H1 (cell line): ENCODE data around the gene KCNK3. TPM values are rescaled to one million over a fixed set of nuclear protein-coding genes. Genes with fewer than 3 reads are reported as not detected.

Source experiments
- CTCF ChIA-PET: fragments of 300-600 bp; sonication (Branson Sonifier 250); formaldehyde crosslinking; loops from one replicate; lab custom pipeline; 2021; ENCODE audit not compliant: partially characterized antibody; lab: Charles Lee
- POLR2A ChIA-PET: fragments of 300-600 bp; sonication (Branson Sonifier 250); formaldehyde crosslinking; loops from one replicate; lab custom pipeline; 2021; ENCODE audit warnings: inconsistent platforms; ENCODE audit not compliant: partially characterized antibody; lab: Charles Lee
- DNase-seq, 2 experiments: peaks; one replicate each; pipeline versions ENCODE4 v3.0.0 to v3.0.0-alpha.2; 2010 to 2022; ENCODE audit warnings: low spot score in 2 of 2, low read depth in 1 of 2, mixed read lengths in 1 of 2
- FAIRE-seq: peaks from 2 replicates; lab custom pipeline; 2011; peaks lifted over from hg19 to GRCh38; lab: Jason Lieb, UNC
- H2AFZ ChIP-seq: 2 replicates; pipeline ENCODE4 v1.8.1; 2012; ENCODE audit warnings: low read length, inconsistent platforms
- H2AK5ac ChIP-seq: 2 replicates; pipeline ENCODE4 v1.6.1; 2013; ENCODE audit warnings: low read depth, low read length
- H2BK120ac ChIP-seq: replicated peaks from 2 replicates; pipeline ENCODE3; 2013; ENCODE audit warnings: low read depth, low read length, inconsistent platforms
- H2BK12ac ChIP-seq: 2 replicates; pipeline ENCODE4 v1.6.1; 2013; ENCODE audit warnings: low read depth, low read length
- H2BK15ac ChIP-seq: 2 replicates; pipeline ENCODE4 v1.6.1; 2013; ENCODE audit warnings: low read length
- H2BK20ac ChIP-seq: 2 replicates; pipeline ENCODE4 v1.6.1; 2013; ENCODE audit warnings: low read length
- H2BK5ac ChIP-seq: 2 replicates; pipeline ENCODE4 v1.6.1; 2013; ENCODE audit warnings: low read depth, low read length
- H3K14ac ChIP-seq: 2 replicates; pipeline ENCODE4 v1.6.1; 2013; ENCODE audit warnings: inconsistent platforms; ENCODE audit not compliant: insufficient read length
- H3K18ac ChIP-seq: 2 replicates; pipeline ENCODE4 v1.6.1; 2013; ENCODE audit warnings: low read length; ENCODE audit errors: extremely low read depth
- H3K23ac ChIP-seq: 2 replicates; pipeline ENCODE4 v1.6.1; 2013; ENCODE audit warnings: inconsistent platforms; ENCODE audit not compliant: insufficient read length
- H3K23me2 ChIP-seq: 2 replicates; pipeline ENCODE4 v1.6.1; 2013; ENCODE audit warnings: low read depth, low read length
- H3K27ac ChIP-seq: 2 replicates; pipeline ENCODE4 v1.6.1; 2011; ENCODE audit warnings: low read depth, low read length, inconsistent platforms
- H3K27me3 ChIP-seq, 4 experiments: replicated peaks in 1 of 4; 1 replicate in 1 of 4; 2 replicates in 3 of 4; pipeline versions ENCODE4 v1.6.1 to v1.8.1; 2011 to 2013; ENCODE audit warnings: low read length in 3 of 4, mild to moderate bottlenecking in 3 of 4, inconsistent platforms in 2 of 4, mixed read lengths in 2 of 4, moderate library complexity in 1 of 4; ENCODE audit not compliant: control insufficient read depth in 3 of 4, insufficient read depth in 3 of 4; ENCODE audit errors: extremely low read depth in 1 of 4
- H3K36me3 ChIP-seq, 4 experiments: 2 replicates each; pipeline versions ENCODE4 v1.6.1 to v1.8.1; 2011 to 2013; ENCODE audit warnings: mild to moderate bottlenecking in 4 of 4, low read length in 3 of 4, moderate library complexity in 2 of 4, control low read depth in 1 of 4, inconsistent platforms in 1 of 4; ENCODE audit not compliant: insufficient read depth in 4 of 4, control insufficient read depth in 2 of 4
- H3K4ac ChIP-seq: replicated peaks from 2 replicates; pipeline ENCODE3; 2013; ENCODE audit warnings: low read length, low read depth, mixed read lengths, inconsistent platforms; ENCODE audit not compliant: insufficient read length
- H3K4me1 ChIP-seq, 4 experiments: replicated peaks in 1 of 4; 1 replicate in 1 of 4; 2 replicates in 3 of 4; pipeline versions ENCODE4 v1.6.1 to v1.8.1; 2011 to 2013; ENCODE audit warnings: low read length in 3 of 4, inconsistent platforms in 2 of 4, mixed read lengths in 1 of 4; ENCODE audit not compliant: insufficient read depth in 4 of 4, control insufficient read depth in 3 of 4
- H3K4me2 ChIP-seq, 2 experiments: 2 replicates each; pipeline versions ENCODE4 v1.6.1 to v1.8.1; 2011 to 2013; ENCODE audit warnings: low read depth in 2 of 2, low read length in 2 of 2, control low read depth in 1 of 2, inconsistent platforms in 1 of 2, mild to moderate bottlenecking in 1 of 2; ENCODE audit not compliant: insufficient read depth in 1 of 2
- H3K4me3 ChIP-seq, 4 experiments: fragments of 200-600, 300-600 bp in 1 of 4; sonication (generic), shearing (Covaris generic), sonication (Bioruptor Twin) in 1 of 4; 2 replicates each; pipeline versions ENCODE4 v1.5.1 to v1.8.1; 2011 to 2016; ENCODE audit warnings: low read length in 4 of 4, low read depth in 3 of 4, control low read depth in 2 of 4, inconsistent platforms in 2 of 4, mild to moderate bottlenecking in 2 of 4, mixed read lengths in 1 of 4, moderate library complexity in 1 of 4; ENCODE audit not compliant: insufficient read depth in 2 of 4; ENCODE audit errors: extremely low read depth in 1 of 4
- H3K56ac ChIP-seq: replicated peaks from 2 replicates; pipeline ENCODE3; 2013; ENCODE audit warnings: low read depth, mild to moderate bottlenecking, mixed read lengths, low read length, inconsistent platforms; ENCODE audit not compliant: insufficient read length
- H3K79me1 ChIP-seq: 2 replicates; pipeline ENCODE4 v1.6.1; 2013; ENCODE audit warnings: low read depth, low read length, control low read depth
- H3K79me2 ChIP-seq, 2 experiments: 2 replicates each; pipeline versions ENCODE4 v1.6.1 to v1.8.1; 2012 to 2013; ENCODE audit warnings: low read length in 2 of 2, mild to moderate bottlenecking in 2 of 2, inconsistent platforms in 1 of 2; ENCODE audit not compliant: insufficient read depth in 2 of 2, control insufficient read depth in 1 of 2
- H3K9ac ChIP-seq, 4 experiments: replicated peaks in 1 of 4; 1 replicate in 1 of 4; 2 replicates in 3 of 4; pipeline versions ENCODE4 v1.6.1 to v1.8.1; 2011 to 2013; ENCODE audit warnings: low read depth in 3 of 4, low read length in 3 of 4, control low read depth in 2 of 4, mild to moderate bottlenecking in 2 of 4, moderate library complexity in 2 of 4, inconsistent platforms in 1 of 4; ENCODE audit errors: extremely low read depth in 1 of 4
- H3K9me3 ChIP-seq, 2 experiments: 2 replicates each; pipeline versions ENCODE4 v1.6.1 to v1.8.1; 2012 to 2013; ENCODE audit warnings: mild to moderate bottlenecking in 2 of 2, moderate library complexity in 2 of 2, control low read depth in 1 of 2, inconsistent platforms in 1 of 2, low read depth in 1 of 2, low read length in 1 of 2, mixed read lengths in 1 of 2; ENCODE audit not compliant: insufficient read depth in 2 of 2
- H4K20me1 ChIP-seq, 2 experiments: replicated peaks in 1 of 2; 2 replicates each; pipeline versions ENCODE3 to v1.8.1; 2011 to 2013; ENCODE audit warnings: inconsistent platforms in 2 of 2, low read length in 2 of 2, mild to moderate bottlenecking in 1 of 2; ENCODE audit not compliant: insufficient read depth in 2 of 2, control insufficient read depth in 1 of 2
- H4K5ac ChIP-seq: 2 replicates; pipeline ENCODE4 v1.6.1; 2013; ENCODE audit warnings: low read length, low read depth, mixed read lengths, inconsistent platforms; ENCODE audit not compliant: insufficient read length
- H4K8ac ChIP-seq: 2 replicates; pipeline ENCODE4 v1.8.0; 2013; ENCODE audit warnings: mild to moderate bottlenecking, moderate library complexity, low read length, inconsistent platforms; ENCODE audit not compliant: insufficient read depth; ENCODE audit errors: extremely low read depth
- H4K91ac ChIP-seq: replicated peaks from 2 replicates; pipeline ENCODE3; 2013; ENCODE audit warnings: low read length, mixed read lengths, inconsistent platforms; ENCODE audit not compliant: insufficient read length
- CHD2 ChIP-seq: IDR thresholded peaks from 2 replicates; pipeline ENCODE4 v1.6.1; 2012; ENCODE audit warnings: low read length, improper control_type of control experiment
- EGR1 ChIP-seq: IDR thresholded peaks from 2 replicates; pipeline ENCODE4 v1.6.1; 2011; ENCODE audit warnings: low read depth, low read length, borderline replicate concordance
- POLR2AphosphoS5 ChIP-seq: IDR thresholded peaks from 2 replicates; pipeline ENCODE4 v1.6.1; 2011; ENCODE audit warnings: low read depth, low read length
- RFX5 ChIP-seq: IDR thresholded peaks from 2 replicates; pipeline ENCODE4 v1.6.1; 2011; ENCODE audit warnings: low read depth, low read length, improper control_type of control experiment, borderline replicate concordance
- SRF ChIP-seq: IDR thresholded peaks from 2 replicates; pipeline ENCODE4 v1.6.1; 2011; ENCODE audit warnings: mild to moderate bottlenecking, low read depth, low read length, moderate library complexity
- TAF1 ChIP-seq: IDR thresholded peaks from 2 replicates; pipeline ENCODE4 v1.6.1; 2011; ENCODE audit warnings: mild to moderate bottlenecking, low read depth, low read length
- WGBS, 2 experiments: shearing (Covaris generic) in 1 of 2; methylation state at CpG; one replicate each; pipeline versions ENCODE4 v1.1.6 to v1.1.7; 2013 to 2015; ENCODE audit warnings: low lambda C conversion rate in 2 of 2, mixed read lengths in 2 of 2, inconsistent platforms in 1 of 2, low coverage in 1 of 2, missing lambda C conversion rate in 1 of 2; ENCODE audit not compliant: insufficient replicate concordance in 2 of 2, insufficient coverage in 1 of 2, insufficient read length in 1 of 2; ENCODE audit errors: extremely low coverage in 1 of 2, missing lambda C conversion rate in 1 of 2; 5-methylcytosine and 5-hydroxymethylcytosine counted together
- polyA plus RNA-seq, 7 experiments: library from polyadenylated mRNA; depleted of rRNA in 3 of 7; stranded (reverse) in 5 of 7; unstranded in 2 of 7; fragments of >200 nt in 5 of 7; fragments of 200-250 nt in 2 of 7; gene quantifications; 1 replicate in 5 of 7; 2 replicates in 1 of 7; 4 replicates in 1 of 7; pipeline versions ENCODE4 v1.2.1 to v1.2.3, GENCODE V29; 2011 to 2013; ENCODE audit warnings: missing spikeins in 2 of 7, mixed read lengths in 2 of 7
- total RNA-seq: library from RNA; stranded (reverse); fragmentation: NEBNext Ultra II Directional; extraction: Animal tissue kit (Norgen Biotek cat#: 25700); gene quantifications from 2 replicates; pipeline ENCODE4 v1.2.1, GENCODE V29; 2021
- TF ChIP-seq, protein P1 (sequence below), 3 experiments: IDR thresholded peaks; 1 replicate in 2 of 3; 2 replicates in 1 of 3; pipeline versions ENCODE4 v1.5.1 to v1.6.1; 2011; ENCODE audit warnings: low read length in 3 of 3, mild to moderate bottlenecking in 3 of 3, inconsistent platforms in 2 of 3, low read depth in 1 of 3, moderate library complexity in 1 of 3; ENCODE audit not compliant: insufficient read depth in 1 of 3; ENCODE audit errors: control extremely low read depth in 1 of 3
- TF ChIP-seq, protein P2 (sequence below): IDR thresholded peaks from 2 replicates; pipeline ENCODE4 v1.6.1; 2012; ENCODE audit warnings: low read length, inconsistent platforms

The KCNK3 gene
- total and polyA plus RNA-seq, 2 of the 8 experiments (the other 6 are each of a cell fraction or from before 2014, with no cell fraction given): 0.29 to 0.30 TPM

DNA sequence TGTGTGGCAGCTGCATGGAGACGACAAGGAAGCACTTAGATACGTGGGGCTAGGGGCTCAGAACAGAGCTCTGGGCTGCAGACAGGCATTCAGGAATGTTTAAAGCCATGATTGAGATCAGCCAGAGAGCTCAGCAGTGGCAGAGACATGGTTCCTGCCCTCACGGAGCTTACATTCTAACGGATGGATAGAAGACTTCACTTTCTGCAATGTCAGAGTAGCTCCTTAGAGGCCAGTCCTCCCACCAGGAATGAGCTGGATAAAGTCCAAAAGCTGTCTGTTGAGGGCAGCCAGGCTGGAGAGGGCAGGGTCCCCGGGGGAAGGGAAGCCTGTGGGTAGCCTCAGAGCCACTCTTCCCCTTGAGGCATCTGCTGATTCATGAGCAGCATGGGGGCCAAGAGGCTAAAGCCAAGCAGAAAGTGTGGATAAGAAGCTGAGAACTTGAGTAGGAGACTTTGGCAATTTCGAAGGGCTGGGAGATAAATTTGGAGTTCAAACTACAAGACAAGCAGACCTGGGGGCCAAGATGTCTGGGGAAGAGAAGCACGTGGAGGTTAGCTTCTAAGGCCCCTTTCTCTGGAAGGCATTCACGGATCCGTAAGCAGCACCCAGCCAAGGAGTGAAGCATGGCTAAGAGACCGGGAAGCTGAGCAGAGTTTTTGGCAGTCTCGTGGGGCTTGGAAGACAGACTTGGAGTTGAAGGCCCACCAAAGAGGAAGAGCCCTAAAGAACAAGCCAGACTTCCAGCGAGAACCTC lies 41.6 kb upstream of the KCNK3 start:
- no peak overlapping the region for H4K5ac ChIP-seq
- H3K27ac ChIP-seq: no peak overlapping the region
- H3K4me3 ChIP-seq: no peak overlapping the region
- H3K9me3 ChIP-seq: no peaks in the 10 kb centered on the region
- H3K18ac ChIP-seq: no peak overlapping the region
- no peak overlapping the region for H2AFZ ChIP-seq
- DNase-seq (no peak), FAIRE-seq (no peak)
- ChIA-PET POLR2A (interaction anchor here (1.4 kb wide), 1 partner anchor 9 kb away, joined by 4 read pairs; the partner anchor contains the start of gene CIB4), CTCF (interaction anchor here (0.9 to 1.6 kb wide), 6 partner anchors 11 to 131 kb away, joined by 3 read pairs; no protein-coding TSS in a partner anchor)
- H3K4me2 ChIP-seq: no peak overlapping the region
- H3K36me3 ChIP-seq: no peaks in the 10 kb centered on the region
- H2AK5ac ChIP-seq: no peak overlapping the region
- H3K14ac ChIP-seq: no peak overlapping the region
- no peak overlapping the region for H4K91ac ChIP-seq
- H3K79me1 ChIP-seq: no peaks in the 10 kb centered on the region
- H2BK20ac ChIP-seq: no peak overlapping the region
- no peak overlapping the region for H4K8ac ChIP-seq
- H3K23ac ChIP-seq: no peak overlapping the region
- H2BK12ac ChIP-seq: no peak overlapping the region
- no peak overlapping the region; the same call in 1 of the 2 replicates for H2BK15ac ChIP-seq
- peaks cover 3 to 13% (median 6%) of the 10 kb centered on the region in 4 experiments for H3K4me1 ChIP-seq
- no peaks in the 10 kb centered on the region for H3K23me2 ChIP-seq
- no peak overlapping the region for H2BK120ac ChIP-seq
- no peak overlapping the region for H3K9ac ChIP-seq
- H3K56ac ChIP-seq: no peak overlapping the region
- 83% methylated on average over 12 of the region's 12 CpGs; no CpG with 5 or more reads in 1 of the 2 experiments for WGBS, 2 experiments
- no peak overlapping the region for H2BK5ac ChIP-seq
- no peaks in the 10 kb centered on the region for H4K20me1 ChIP-seq
- H3K27me3 ChIP-seq: peaks cover 0 to 3% (median 0%) of the 10 kb centered on the region in 4 experiments; a peak in 2 of 7 replicates
- H3K79me2 ChIP-seq: no peaks in the 10 kb centered on the region
- no peak overlapping the region for H3K4ac ChIP-seq
- no peak for TF ChIP-seq CHD2
- no peak for TF ChIP-seq TAF1
- TF ChIP-seq RFX5: no peak
- TF ChIP-seq, protein P1, sequence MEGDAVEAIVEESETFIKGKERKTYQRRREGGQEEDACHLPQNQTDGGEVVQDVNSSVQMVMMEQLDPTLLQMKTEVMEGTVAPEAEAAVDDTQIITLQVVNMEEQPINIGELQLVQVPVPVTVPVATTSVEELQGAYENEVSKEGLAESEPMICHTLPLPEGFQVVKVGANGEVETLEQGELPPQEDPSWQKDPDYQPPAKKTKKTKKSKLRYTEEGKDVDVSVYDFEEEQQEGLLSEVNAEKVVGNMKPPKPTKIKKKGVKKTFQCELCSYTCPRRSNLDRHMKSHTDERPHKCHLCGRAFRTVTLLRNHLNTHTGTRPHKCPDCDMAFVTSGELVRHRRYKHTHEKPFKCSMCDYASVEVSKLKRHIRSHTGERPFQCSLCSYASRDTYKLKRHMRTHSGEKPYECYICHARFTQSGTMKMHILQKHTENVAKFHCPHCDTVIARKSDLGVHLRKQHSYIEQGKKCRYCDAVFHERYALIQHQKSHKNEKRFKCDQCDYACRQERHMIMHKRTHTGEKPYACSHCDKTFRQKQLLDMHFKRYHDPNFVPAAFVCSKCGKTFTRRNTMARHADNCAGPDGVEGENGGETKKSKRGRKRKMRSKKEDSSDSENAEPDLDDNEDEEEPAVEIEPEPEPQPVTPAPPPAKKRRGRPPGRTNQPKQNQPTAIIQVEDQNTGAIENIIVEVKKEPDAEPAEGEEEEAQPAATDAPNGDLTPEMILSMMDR (IDR thresholded peaks at IDR 0.05; ENCODE audit: control extremely low read depth in 1 of 3, insufficient read depth in 1 of 3, low read depth in 1 of 3, low read length in 3 of 3): no peak
- no peak for TF ChIP-seq POLR2AphosphoS5
- no peak for TF ChIP-seq EGR1
- no peak for TF ChIP-seq SRF
- TF ChIP-seq, protein P2, sequence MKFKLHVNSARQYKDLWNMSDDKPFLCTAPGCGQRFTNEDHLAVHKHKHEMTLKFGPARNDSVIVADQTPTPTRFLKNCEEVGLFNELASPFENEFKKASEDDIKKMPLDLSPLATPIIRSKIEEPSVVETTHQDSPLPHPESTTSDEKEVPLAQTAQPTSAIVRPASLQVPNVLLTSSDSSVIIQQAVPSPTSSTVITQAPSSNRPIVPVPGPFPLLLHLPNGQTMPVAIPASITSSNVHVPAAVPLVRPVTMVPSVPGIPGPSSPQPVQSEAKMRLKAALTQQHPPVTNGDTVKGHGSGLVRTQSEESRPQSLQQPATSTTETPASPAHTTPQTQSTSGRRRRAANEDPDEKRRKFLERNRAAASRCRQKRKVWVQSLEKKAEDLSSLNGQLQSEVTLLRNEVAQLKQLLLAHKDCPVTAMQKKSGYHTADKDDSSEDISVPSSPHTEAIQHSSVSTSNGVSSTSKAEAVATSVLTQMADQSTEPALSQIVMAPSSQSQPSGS: no peak
